Effector CD4-positive, alpha-beta T cell (primary cell): ENCODE measurements around the gene RASL11A.
"Not testable (repeated sequence)": the region's sequence is repeated elsewhere in the genome, so short reads cannot be mapped to it uniquely, and the experiment has no call there.

Experiments
- DNase-seq: peaks from one replicate; pipeline ENCODE4 v3.0.0-alpha.2; 2020
- total RNA-seq: gene quantifications from one replicate; lab custom pipeline; 2026; lab: John Stamatoyannopoulos, UW

The RASL11A gene, protein sequence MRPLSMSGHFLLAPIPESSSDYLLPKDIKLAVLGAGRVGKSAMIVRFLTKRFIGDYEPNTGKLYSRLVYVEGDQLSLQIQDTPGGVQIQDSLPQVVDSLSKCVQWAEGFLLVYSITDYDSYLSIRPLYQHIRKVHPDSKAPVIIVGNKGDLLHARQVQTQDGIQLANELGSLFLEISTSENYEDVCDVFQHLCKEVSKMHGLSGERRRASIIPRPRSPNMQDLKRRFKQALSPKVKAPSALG
- total RNA-seq = 8.8 reads per million, percentile 29 among the genes with 10 or more reads in this experiment

GRCh38 chr13:27270594-27271520, at the start of gene RASL11A:
Gene RASL11A, plus strand, starts transcription at chr13:27270830. Its CDS starts 115 bp downstream, at chr13:27270945.
- DNase-seq = peak; percentile 63

DNA sequence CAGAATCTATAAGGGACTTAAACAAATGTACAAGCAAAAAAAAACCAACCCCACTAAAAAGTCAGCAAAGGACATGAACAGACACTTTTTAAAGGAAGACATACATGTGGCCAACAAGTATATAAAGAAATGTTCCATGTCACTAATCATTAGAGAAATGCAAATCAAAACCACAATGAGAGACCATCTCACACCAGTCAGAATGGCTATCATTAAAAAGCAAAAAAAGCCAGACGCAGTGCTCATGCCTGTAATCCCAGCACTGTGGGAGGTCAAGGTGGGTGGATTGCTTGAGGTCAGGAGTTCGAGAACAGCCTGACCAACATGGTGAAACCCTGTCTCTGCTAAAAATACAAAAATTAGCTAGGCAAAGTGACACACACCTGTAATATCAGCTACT, 48.5 kb upstream of the RASL11A start:
- not testable (repeated sequence) for DNase-seq

- DNase-seq = no peak
Measured at GRCh38 chr13:27226991-27227390, 43.6 kb upstream of the RASL11A start.

- no peak for DNase-seq
Measured at GRCh38 chr13:27228131-27228530, 42.5 kb upstream of the RASL11A start.

GRCh38 chr13:27229642-27230041, 41.0 kb upstream of the RASL11A start:
- no peak for DNase-seq

DNA sequence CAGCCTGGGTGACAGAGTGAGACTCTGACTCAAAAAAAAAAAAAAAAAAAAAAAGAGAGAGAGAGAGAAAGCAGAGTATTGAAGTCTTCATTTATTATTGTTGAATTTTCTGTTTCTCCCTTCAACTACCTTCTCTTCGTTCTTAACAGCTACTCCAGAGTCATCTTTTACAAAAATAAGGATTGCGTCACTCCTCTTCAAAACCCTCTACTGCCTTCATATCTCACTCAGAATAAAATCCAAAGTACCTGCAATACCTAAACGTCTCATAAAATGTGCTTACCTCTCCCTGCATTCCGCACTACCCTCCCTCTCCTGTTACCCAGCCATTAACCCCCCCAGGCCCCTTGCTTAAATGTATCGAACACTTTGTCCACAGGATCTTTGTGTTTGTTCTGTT, 36.7 kb upstream of the RASL11A start:
- no peak for DNase-seq

DNA sequence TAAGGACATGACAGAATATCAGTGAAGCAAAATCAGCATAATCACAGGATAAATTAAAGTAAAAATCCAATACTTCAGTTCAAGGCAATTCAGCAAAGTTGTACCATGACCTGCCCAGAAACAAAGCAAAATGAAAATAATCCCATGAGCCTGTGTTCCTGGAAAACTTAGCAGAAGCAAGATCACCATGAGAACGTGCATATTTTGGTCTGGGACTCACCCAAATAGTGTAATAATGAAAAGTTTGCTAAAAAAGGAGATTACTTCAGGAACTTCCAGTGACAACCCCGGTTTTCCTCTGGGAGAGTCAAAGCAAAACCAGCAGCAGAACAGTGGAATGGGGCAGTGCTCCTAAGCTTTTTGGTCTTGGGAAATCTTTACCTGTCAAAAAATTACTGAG, 34.2 kb upstream of the RASL11A start:
- no peak for DNase-seq

DNA sequence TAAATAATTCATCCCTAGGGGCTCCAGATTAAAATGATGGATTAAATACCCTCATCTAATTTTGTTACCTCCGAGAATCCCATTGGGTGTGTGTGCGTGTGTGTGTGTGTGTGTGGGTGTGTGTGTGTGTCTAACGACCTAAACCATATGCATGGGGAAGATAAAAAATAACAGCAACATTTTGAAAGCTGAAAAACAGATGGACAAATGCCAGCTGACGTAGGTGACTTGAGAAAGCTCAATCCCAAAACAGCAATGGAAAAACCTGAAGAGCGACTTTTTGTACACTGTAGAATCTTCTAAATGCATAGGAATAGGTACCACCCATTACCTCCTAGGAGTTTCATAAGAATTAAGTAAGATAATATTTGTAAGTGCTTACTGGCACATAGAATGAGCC, 27.9 kb upstream of the RASL11A start:
- no peak for DNase-seq

- no peak for DNase-seq
Measured at GRCh38 chr13:27245610-27246009, 25.0 kb upstream of the RASL11A start.

- no peak for DNase-seq
Measured at GRCh38 chr13:27250833-27251165, 19.8 kb upstream of the RASL11A start.

DNA sequence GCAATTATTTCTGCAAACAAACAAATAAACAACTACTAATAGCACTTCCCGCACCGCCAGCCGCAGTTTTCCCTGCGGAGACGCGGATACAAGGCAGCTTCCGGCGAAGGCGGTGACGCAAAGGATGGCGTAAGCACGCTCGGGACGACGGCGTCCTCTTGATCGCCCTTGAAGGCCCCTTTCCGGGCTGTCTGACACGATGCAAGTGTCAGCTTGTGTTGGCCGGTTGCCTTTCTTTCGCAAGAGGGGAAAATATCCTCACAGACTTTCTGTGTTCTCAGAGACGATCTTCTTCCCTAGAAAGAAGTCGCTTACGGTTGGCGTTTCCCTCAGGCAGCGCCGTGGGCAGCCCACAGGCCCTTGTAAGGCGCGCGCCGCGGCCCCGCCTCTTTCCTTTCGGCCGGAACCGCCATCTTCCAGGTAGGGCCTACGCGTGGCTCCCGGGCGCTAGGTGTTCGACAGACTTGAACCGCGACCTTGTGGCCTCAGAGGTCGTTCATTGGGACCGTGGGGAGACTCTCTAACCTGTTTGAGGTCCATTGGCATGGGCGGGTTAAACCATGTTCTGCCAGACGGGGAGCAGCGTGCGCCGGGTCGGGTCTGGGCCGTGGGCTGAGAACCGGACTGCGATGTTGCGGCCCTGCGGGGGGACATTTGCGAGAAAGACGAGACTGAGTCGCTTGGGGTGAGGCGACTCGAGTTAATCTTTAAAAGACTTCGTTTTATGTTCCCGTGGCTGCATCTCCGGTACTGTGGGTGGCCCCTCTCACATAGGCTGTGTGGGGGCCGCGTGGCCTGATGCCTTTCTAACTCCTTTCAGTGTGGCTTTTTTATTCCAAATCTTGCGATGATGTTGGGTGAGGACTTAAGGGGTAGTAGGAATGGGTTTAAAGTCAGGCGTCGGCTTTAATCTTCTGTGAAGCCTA, 19.2 kb upstream of the RASL11A start, which contains the start of gene RPL21:
Gene RPL21, plus strand, starts transcription at position 393 of the 926 bp plus-strand sequence. CDS start 2,219 bp downstream, outside the sequence.
- peak; percentile 89 for DNase-seq

GRCh38 chr13:27252467-27252866, 18.2 kb upstream of the RASL11A start:
- DNase-seq = no peak

DNA sequence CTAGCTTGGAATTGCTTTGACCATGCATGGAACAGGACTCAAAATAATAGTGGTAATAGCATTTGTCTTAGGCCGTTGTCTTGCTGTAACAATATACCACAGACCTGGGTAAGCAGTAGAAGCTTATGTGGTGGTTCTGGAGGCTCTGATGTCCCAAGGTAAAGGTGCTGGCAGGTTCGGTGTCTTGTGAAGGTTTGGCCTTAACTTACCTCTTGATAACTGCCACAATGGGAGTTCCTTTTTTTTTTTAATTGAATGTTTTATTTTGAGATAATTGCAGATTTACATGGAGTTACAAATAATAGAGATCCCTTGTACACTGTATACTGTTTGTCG, 13.4 kb upstream of the RASL11A start:
- no peak for DNase-seq

DNA sequence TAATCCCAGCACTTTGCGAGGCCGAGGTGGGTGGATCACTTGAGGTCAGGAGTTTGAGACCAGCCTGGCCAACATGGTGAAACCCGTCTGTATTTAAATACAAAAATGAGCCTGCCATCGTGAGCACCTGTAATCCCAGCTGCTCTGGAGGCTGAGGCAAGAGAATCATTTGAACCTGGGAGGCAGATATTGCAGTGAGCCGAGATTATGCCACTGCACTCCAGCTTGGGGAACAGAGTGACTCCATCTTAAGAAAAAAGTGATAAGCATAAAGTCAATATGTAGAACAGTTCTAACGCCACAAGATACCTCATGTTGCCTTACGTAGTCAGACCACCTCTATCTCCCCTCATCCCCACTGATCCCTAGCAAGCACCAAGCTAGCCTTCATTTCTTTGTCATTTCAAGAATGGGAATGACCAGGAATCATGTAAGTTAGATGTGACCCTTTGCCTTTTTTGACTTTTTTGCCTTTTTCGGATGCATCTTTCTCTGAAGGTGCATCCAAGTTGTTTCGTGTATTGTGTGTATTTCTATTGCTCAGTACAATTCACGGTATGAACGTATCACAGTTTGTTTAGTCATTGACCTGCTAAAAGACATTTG, 12.9 kb upstream of the RASL11A start:
- no peak for DNase-seq

DNA sequence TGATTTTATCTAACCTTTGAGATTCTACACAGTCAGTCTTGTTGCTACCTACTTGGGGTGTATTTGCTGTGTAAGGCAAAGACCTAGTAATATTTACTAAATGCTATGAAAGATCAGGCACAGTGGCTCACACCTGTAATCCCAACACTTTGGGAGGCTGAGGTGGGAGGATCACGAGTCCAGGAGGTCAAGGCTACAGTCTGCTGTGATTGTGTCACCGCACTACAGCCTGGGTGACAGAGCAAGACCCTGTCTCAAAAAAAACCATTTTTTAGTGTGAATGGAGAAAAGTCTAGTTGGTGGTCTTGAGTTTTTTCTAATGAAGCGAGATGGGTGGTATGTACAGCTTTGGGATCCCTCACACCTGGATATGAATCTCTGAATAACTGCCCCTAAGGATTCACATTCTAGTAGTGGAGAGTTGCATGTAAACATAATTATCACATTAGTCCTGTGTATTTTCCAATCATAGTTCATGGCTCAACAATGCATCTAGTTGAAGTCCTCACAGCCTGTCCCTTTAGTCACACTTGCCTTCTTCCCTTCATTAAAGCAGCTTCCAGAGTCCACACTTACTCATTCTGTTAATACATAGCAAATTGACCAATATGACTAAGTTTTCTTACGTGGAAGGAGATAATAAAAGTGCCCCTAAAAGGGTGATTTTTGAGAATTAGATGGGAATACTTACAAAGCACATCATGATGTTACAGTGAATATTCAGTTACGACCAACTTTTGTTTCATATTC, 11.8 kb upstream of the RASL11A start:
- no peak for DNase-seq

- DNase-seq = no peak
Measured at GRCh38 chr13:27259831-27260230, 10.8 kb upstream of the RASL11A start.

- no peak for DNase-seq
Measured at GRCh38 chr13:27261396-27261795, 9.2 kb upstream of the RASL11A start.

- no peak for DNase-seq
Measured at GRCh38 chr13:27263438-27263837, 7.2 kb upstream of the RASL11A start.

DNA sequence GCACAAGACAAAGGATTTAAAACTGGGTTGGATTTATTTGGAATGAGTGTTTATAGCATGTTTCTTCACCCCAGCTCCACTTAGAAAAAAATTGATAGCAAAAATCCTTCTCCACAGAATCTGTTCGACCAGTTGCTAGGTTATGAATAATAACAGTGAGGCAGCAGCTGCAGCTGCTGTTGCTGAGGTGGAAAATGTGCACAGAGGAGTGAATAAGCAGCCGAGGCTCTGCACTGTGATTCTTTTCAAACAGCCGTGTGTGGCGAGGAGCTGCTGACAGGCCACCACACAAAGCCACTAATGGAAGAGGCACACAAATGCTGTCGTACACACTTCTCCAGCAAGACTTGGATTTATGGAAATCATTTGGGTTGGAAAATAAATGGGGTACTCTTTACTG, 6.4 kb upstream of the RASL11A start:
- no peak for DNase-seq

DNA sequence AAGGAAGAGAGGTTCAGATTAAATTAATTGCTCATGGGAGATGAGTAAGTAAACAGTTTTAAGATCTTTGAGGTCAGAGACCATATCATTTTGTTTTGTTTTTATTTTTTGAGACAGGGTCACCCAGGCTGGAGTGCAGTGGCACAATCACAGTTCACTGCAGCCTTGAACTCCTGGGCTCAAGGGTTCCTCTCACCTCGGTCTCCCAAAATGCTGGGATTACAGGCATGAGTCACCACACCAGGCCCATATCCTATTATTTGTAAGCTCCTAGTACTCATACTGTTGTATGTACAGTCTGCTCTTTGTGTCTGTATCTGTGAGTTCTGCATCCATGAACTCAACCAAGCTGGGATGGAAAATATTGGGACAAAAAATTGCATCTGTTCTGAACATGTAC, 6.0 kb upstream of the RASL11A start:
- DNase-seq = no peak

DNA sequence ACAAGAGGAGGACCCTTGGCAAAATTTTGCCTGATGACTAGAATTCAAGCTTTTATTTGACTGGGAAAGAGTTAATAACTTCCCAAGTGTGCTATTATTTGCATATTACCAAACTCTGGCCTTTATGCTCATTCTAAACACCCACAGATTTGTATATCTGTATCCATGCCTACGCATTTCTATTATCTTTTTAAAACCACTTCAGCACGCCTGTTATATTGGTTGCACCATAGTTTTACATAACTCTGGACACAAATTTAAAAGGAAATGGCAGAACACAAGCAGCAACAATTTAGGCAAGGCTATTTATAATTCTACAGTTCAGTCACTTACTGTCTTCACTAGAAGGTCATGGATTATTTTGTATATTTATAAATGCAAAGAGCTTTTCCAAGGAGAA, 3.7 kb upstream of the RASL11A start:
- no peak for DNase-seq

- no peak for DNase-seq
Measured at GRCh38 chr13:27267596-27267995, 3.0 kb upstream of the RASL11A start.
